ENCODE results near the gene C20orf204.
A peak's percentile ranks its signal among the peaks of the same experiment; 100 is the strongest.

C20orf204 gene

DNA sequence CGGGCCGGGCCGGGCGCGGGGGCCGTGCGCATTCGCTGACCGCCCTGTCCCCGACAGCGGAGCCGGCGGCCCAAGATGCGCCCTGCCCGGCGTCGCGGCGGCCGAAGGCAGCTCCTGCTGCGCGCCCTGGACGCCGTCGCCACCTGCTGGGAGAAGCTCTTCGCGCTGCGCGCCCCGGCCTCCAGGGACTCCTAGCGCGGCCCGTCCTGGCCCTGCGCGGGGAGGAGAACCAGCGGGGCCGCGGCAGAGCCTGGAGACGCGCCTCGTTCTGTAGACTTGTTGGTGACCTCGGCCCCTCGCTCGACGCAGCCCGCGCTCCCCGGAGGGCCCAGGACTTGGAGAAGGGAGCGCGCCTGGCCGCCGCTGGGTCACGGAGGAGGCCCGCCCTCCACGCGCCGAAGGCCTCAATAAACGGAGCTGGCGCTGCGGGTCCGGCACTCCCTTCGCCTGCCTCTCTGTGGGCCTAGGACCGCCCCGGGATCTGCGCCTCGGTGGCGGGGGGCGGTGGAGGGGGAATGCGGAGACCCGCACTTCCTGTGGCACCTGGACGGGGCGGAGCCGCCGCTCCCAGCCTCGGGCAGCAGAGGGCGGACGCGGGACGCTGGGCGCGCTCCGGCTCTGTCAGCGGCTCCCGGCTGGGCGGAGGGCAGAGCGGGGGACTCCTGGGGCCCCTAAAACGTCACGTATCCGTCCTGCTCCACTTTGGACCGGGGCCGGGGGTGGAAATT lies 2.7 kb downstream of the C20orf204 start:
- Histone ChIP-seq H3K4me1 (ENCODE audit: control insufficient read depth in 1 of 2, insufficient read depth in 2 of 2, low read length in 2 of 2) (peaks cover 0 to 31% of the 10 kb centered on the region in 2 donors), H3K36me3 (ENCODE audit: control insufficient read depth in 1 of 2, insufficient read depth in 2 of 2, low read length in 2 of 2) (peaks cover 6 to 10% of the 10 kb centered on the region in 2 donors), H3K27ac (ENCODE audit: low read length) (no peak overlapping the region), H3K27me3 (ENCODE audit: low read depth, low read length) (peaks cover 29% of the 10 kb centered on the region), H3K9me3 (ENCODE audit: control insufficient read depth in 1 of 2, low read length in 2 of 2) (no peaks in the 10 kb centered on the region), H3K4me3 (ENCODE audit: low read depth in 1 of 2, low read length in 2 of 2) (peak overlapping the region; percentile 39 to 75)

GRCh38 chr20:64039293-64040160 lies 3.5 kb downstream of the C20orf204 start:
- Histone ChIP-seq H3K27me3 (ENCODE audit: low read depth, low read length) (peaks cover 29% of the 10 kb centered on the region), H3K4me3 (ENCODE audit: low read depth in 1 of 2, low read length in 2 of 2) (peak overlapping the region in 1 of 2 donors; percentile 75), H3K36me3 (ENCODE audit: control insufficient read depth in 1 of 2, insufficient read depth in 2 of 2, low read length in 2 of 2) (peaks cover 4 to 6% of the 10 kb centered on the region in 2 donors)

GRCh38 chr20:64040231-64041039 lies 4.5 kb downstream of the C20orf204 start:
- H3K9me3 ChIP-seq (ENCODE audit: control insufficient read depth in 1 of 2, low read length in 2 of 2): no peaks in the 10 kb centered on the region
- H3K27ac ChIP-seq (ENCODE audit: low read length): no peak overlapping the region
- peaks cover 33% of the 10 kb centered on the region for H3K27me3 ChIP-seq (ENCODE audit: low read depth, low read length)
- H3K36me3 ChIP-seq (ENCODE audit: control insufficient read depth in 1 of 2, insufficient read depth in 2 of 2, low read length in 2 of 2): peaks cover 0 to under 1% of the 10 kb centered on the region in 2 donors
- H3K4me1 ChIP-seq (ENCODE audit: control insufficient read depth in 1 of 2, insufficient read depth in 2 of 2, low read length in 2 of 2): peaks cover 0 to 28% of the 10 kb centered on the region in 2 donors
- H3K4me3 ChIP-seq (ENCODE audit: low read depth in 1 of 2, low read length in 2 of 2): no peak overlapping the region

More at GRCh38 chr20:64039293-64040160, 3.5 kb downstream of the C20orf204 start:
- no peak overlapping the region for H3K27ac ChIP-seq (ENCODE audit: low read length)
- no peaks in the 10 kb centered on the region for H3K9me3 ChIP-seq (ENCODE audit: control insufficient read depth in 1 of 2, low read length in 2 of 2)
- peaks cover 0 to 28% of the 10 kb centered on the region in 2 donors for H3K4me1 ChIP-seq (ENCODE audit: control insufficient read depth in 1 of 2, insufficient read depth in 2 of 2, low read length in 2 of 2)

DNA sequence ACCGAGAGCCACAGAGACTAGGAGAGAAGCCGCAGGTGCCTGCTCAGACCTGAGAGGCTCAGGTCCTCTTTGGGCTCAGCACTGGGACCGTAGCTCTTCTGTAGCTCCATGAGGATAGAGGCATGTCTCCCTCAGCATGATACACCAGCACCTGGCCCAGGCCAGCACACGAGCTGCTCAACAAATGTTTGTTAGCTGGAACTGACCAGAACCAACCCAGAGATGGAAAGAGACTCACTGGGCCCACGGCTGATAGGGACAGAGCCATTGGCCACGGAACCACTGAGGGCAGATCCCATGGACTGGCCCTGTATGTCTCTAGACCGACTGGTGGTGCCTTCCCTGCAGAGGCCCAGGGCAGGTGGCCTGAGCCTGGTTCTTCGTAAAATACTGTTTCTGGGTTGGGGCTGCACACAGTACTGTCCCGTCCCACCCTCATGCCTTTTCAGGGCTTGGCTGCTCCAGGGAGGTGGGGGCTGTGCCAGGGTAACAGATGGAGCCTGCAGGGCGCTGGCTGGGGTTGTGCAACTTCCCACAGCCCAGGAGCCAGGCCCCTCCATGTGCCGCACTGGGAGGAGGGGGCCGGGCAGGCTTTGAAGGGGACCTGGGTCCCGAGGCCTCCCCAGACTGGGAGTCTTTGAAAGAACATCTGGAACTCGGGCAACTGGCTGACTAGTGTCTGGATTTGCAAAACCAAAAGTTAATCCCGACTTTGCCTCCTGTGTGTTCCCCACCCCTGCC lies 5.2 kb downstream of the C20orf204 start:
- H3K27me3 ChIP-seq (ENCODE audit: low read depth, low read length): peaks cover 39% of the 10 kb centered on the region
- H3K4me3 ChIP-seq (ENCODE audit: low read depth in 1 of 2, low read length in 2 of 2): no peak overlapping the region
- H3K4me1 ChIP-seq (ENCODE audit: control insufficient read depth in 1 of 2, insufficient read depth in 2 of 2, low read length in 2 of 2): peaks cover 0 to 28% of the 10 kb centered on the region in 2 donors
- no peak overlapping the region for H3K27ac ChIP-seq (ENCODE audit: low read length)
- no peaks in the 10 kb centered on the region for H3K9me3 ChIP-seq (ENCODE audit: control insufficient read depth in 1 of 2, low read length in 2 of 2)
- no peaks in the 10 kb centered on the region for H3K36me3 ChIP-seq (ENCODE audit: control insufficient read depth in 1 of 2, insufficient read depth in 2 of 2, low read length in 2 of 2)

DNA sequence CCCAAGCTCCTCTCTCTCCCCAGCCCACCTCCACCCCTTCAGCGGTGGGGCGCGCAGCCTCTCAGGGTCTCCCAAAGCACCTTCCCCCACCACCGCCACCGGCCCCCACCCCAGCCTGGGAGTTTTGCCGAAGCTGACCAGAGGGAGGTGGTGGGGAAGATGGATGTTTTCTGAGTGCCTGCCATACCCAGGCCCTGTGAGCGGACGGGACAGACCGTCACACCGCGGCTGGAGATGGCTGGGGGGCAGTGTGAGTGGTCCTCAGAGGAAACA lies 5.7 kb downstream of the C20orf204 start:
- Histone ChIP-seq H3K27me3 (ENCODE audit: low read depth, low read length) (peaks cover 43% of the 10 kb centered on the region), H3K4me1 (ENCODE audit: control insufficient read depth in 1 of 2, insufficient read depth in 2 of 2, low read length in 2 of 2) (peaks cover 0 to 28% of the 10 kb centered on the region in 2 donors), H3K4me3 (ENCODE audit: low read depth in 1 of 2, low read length in 2 of 2) (peak overlapping the region in 1 of 2 donors; percentile 54), H3K36me3 (ENCODE audit: control insufficient read depth in 1 of 2, insufficient read depth in 2 of 2, low read length in 2 of 2) (no peaks in the 10 kb centered on the region), H3K27ac (ENCODE audit: low read length) (no peak overlapping the region), H3K9me3 (ENCODE audit: control insufficient read depth in 1 of 2, low read length in 2 of 2) (no peaks in the 10 kb centered on the region)

DNA sequence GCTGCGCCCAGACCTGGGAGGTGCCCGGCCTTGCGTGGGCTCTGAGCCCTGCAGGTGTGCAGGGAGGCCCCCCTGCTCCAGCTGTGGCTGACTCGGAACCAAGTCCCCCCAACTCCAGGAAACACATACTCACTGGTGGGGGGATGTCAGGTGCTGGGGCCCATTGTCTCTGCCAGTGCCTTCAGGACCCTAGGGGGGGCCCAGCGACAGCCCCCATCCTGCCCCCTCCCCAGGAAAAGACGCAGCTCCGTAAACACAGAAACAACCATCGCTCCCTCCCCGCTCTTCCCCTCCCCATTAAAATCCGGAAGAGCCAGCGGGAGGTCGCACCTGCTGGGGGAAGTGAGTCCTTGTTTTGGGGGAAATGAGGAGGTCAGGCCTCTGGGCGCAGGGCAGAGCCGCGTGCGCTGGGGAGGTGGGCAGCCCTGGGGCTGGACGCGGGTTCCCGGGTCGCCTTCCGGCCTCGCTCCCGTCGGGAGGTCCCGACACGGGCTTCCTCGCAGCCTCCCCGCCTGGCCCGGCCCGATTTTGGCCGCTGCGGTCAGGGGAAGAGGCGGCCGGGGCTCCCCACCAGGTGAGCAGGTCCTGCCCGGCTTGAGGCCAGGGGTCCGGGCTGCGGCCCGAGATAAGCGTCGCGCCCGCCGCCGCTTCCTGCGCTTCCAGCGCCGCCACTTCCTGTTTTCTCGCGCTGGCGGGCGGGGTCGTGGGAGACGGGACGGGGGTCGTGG lies 6.2 kb downstream of the C20orf204 start:
- Histone ChIP-seq H3K27me3 (ENCODE audit: low read depth, low read length) (peaks cover 48% of the 10 kb centered on the region), H3K9me3 (ENCODE audit: control insufficient read depth in 1 of 2, low read length in 2 of 2) (no peaks in the 10 kb centered on the region), H3K36me3 (ENCODE audit: control insufficient read depth in 1 of 2, insufficient read depth in 2 of 2, low read length in 2 of 2) (no peaks in the 10 kb centered on the region), H3K4me1 (ENCODE audit: control insufficient read depth in 1 of 2, insufficient read depth in 2 of 2, low read length in 2 of 2) (peaks cover 0 to 28% of the 10 kb centered on the region in 2 donors), H3K4me3 (ENCODE audit: low read depth in 1 of 2, low read length in 2 of 2) (peak overlapping the region; percentile 7 to 54), H3K27ac (ENCODE audit: low read length) (no peak overlapping the region)

- peaks cover 54% of the 10 kb centered on the region for H3K27me3 ChIP-seq (ENCODE audit: low read depth, low read length)
- H3K4me3 ChIP-seq (ENCODE audit: low read depth in 1 of 2, low read length in 2 of 2): no peak overlapping the region
- H3K27ac ChIP-seq (ENCODE audit: low read length): no peak overlapping the region
- H3K36me3 ChIP-seq (ENCODE audit: control insufficient read depth in 1 of 2, insufficient read depth in 2 of 2, low read length in 2 of 2): no peaks in the 10 kb centered on the region
- peaks cover 0 to 21% of the 10 kb centered on the region in 2 donors for H3K4me1 ChIP-seq (ENCODE audit: control insufficient read depth in 1 of 2, insufficient read depth in 2 of 2, low read length in 2 of 2)
- no peaks in the 10 kb centered on the region for H3K9me3 ChIP-seq (ENCODE audit: control insufficient read depth in 1 of 2, low read length in 2 of 2)
Measured at GRCh38 chr20:64043768-64044167, 7.8 kb downstream of the C20orf204 start.

GRCh38 chr20:64044484-64045247 lies 8.7 kb downstream of the C20orf204 start:
- no peaks in the 10 kb centered on the region for H3K9me3 ChIP-seq (ENCODE audit: control insufficient read depth in 1 of 2, low read length in 2 of 2)
- H3K4me3 ChIP-seq (ENCODE audit: low read depth in 1 of 2, low read length in 2 of 2): no peak overlapping the region
- peaks cover 50% of the 10 kb centered on the region for H3K27me3 ChIP-seq (ENCODE audit: low read depth, low read length)
- H3K36me3 ChIP-seq (ENCODE audit: control insufficient read depth in 1 of 2, insufficient read depth in 2 of 2, low read length in 2 of 2): no peaks in the 10 kb centered on the region
- H3K4me1 ChIP-seq (ENCODE audit: control insufficient read depth in 1 of 2, insufficient read depth in 2 of 2, low read length in 2 of 2): peaks cover 0 to 14% of the 10 kb centered on the region in 2 donors
- no peak overlapping the region for H3K27ac ChIP-seq (ENCODE audit: low read length)

GRCh38 chr20:64045346-64046011 lies 9.5 kb downstream of the C20orf204 start:
- Histone ChIP-seq H3K27me3 (ENCODE audit: low read depth, low read length) (peaks cover 51% of the 10 kb centered on the region), H3K27ac (ENCODE audit: low read length) (no peak overlapping the region)

More at GRCh38 chr20:64045346-64046011, 9.5 kb downstream of the C20orf204 start:
- no peak overlapping the region for H3K4me3 ChIP-seq (ENCODE audit: low read depth in 1 of 2, low read length in 2 of 2)
- peaks cover 0 to 16% of the 10 kb centered on the region in 2 donors for H3K4me1 ChIP-seq (ENCODE audit: control insufficient read depth in 1 of 2, insufficient read depth in 2 of 2, low read length in 2 of 2)
- H3K9me3 ChIP-seq (ENCODE audit: control insufficient read depth in 1 of 2, low read length in 2 of 2): no peaks in the 10 kb centered on the region
- no peaks in the 10 kb centered on the region for H3K36me3 ChIP-seq (ENCODE audit: control insufficient read depth in 1 of 2, insufficient read depth in 2 of 2, low read length in 2 of 2)
